HG03342 (cell line): Measurements from ENCODE around the gene BPI.
"Not testable (repeated sequence)": the region's sequence is repeated elsewhere in the genome, so short reads cannot be mapped to it uniquely, and the experiment has no call there.

Experiments used
- ATAC-seq: cut with Tn5 transposase; IDR thresholded peaks from one replicate; pipeline ENCODE4 v1.9.1; 2021; ENCODE audit warnings: mild to moderate bottlenecking, moderate library complexity; ENCODE audit not compliant: unreplicated experiment

The BPI gene

DNA sequence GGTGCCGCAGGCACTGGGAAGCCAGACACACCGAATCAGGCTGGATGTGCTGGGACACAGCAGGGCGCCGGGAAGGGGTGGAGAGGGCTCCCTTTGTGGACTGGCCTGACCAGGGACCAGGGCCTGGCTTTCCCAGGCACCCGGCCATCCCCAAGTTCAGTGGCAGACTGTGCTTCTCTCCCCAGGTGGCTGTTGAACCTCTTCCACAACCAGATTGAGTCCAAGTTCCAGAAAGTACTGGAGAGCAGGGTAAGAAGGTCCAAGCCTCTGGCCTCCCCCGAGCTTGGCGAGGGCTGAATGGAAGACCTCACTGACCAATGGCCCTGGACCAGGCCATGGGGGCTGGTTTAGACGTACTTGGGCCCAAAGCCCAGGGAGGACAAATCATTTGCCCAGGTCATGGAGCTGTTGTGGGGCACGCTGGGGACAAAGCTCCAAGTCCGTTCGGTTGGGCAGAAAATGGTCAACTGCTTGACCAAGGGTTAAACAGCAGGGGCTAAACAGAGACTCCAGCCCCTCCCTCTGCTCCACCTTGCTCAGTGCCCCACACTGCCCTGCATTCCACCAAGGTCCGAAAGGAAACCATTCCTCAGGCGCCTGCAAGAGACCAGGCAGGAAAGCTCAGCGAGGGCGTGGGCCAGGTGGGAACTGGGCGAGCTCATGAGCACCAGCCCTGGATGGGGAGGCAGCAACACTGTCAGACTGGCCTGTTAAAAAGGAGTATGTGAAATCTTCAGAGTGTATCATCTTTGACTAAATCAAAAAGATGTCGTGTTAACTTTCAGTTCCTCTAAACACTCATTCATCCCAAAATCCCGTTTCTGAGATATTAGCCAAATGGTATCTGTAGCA, 51.4 kb downstream of the BPI start:
- no peak for ATAC-seq

GRCh38 chr20:38357653-38358207, 53.8 kb downstream of the BPI start:
- no peak for ATAC-seq

- ATAC-seq, result no peak
Measured at GRCh38 chr20:38358556-38358955, 54.6 kb downstream of the BPI start.

GRCh38 chr20:38363004-38363747, 59.2 kb downstream of the BPI start:
- ATAC-seq, result no peak

GRCh38 chr20:38369389-38369788, 65.4 kb downstream of the BPI start:
- ATAC-seq, result no peak

DNA sequence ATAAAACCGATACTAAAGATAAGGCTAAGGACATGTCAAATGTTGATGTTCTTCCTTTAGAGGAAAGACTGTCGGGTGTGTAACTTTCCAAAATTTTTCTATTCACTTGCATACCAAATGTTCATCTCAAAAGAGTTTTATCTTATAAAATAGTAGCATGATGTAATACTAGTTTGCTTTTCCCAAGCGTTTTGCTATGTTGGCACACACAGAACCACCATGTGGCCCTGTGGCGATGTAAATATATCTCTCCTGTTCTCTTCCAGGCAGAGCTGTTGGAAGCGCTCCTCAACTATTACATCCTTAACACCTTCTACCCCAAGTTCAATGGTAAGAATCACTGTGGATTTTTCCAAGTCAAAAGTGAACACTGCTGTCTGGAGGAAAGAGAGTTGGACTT, 68.8 kb downstream of the BPI start:
- no peak for ATAC-seq

- no peak for ATAC-seq
Measured at GRCh38 chr20:38373231-38373867, 69.4 kb downstream of the BPI start.

DNA sequence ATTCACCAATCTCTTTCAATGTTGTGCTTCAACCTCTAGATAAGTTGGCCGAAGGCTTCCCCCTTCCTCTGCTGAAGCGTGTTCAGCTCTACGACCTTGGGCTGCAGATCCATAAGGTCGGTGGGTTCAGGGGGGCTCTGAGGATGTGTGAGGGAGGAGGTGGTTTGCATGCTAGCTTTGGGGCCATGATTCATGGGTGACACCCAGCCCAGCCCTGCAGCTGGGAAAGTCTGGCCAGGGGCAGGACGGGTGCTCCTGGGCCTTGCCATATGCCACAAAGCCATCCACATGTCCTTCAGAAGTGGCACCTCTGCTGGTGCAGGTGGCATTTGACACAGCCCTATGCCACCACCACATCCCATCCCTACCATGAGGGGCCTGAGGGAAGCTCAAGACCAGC, 69.9 kb downstream of the BPI start:
- no peak for ATAC-seq

DNA sequence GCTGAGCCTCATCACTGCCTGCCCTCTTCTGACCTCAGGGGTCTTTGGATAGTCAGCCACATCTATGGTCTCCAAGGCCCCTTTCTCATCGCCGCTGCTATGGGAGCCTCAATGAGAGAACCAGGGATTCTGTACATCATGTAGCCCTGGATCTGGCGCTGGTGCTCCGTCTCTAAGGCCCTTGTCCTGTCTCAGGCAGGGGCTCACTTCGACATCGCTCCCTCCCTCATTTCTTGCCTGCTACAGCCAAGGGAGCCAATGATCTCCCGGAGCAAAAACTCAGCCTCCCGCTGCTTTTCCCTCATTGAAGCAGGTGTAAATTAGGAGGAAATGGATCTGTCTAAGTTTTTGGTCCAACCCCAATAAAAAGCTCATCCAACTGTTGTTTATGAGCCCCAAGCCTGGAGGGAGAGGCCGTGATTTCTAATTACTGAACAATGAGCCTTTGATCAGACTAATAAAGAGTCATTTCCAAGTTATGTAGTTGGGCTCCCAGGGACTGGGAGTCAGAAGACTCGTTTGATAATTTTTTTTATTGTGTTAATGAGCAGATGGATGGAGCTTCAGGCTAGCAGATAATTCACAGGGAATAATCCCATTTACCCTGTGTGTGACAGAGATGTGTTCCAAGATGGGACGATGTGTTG, 73.2 kb downstream of the BPI start:
- no peak for ATAC-seq

- ATAC-seq, result not testable (repeated sequence)
Measured at GRCh38 chr20:38377838-38378237, 73.9 kb downstream of the BPI start.

DNA sequence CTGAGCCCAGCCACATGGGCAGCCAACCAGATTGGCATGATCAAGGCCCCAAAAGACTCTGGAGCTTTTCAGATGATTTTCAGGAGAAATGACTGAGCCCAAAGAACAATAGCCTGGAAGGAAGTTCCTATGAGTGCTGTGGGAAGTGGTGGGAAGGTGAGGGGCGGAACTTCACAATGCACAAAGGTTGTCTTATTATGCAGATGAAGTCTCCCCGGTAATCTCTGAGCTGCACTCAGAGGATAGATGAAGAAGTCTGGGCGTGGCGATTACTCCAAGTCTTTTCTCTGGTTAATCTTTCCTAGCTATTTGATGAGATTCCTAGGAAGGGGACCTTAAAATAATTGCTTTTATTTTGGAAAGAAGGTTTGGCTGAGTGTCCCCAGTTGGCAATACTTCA, 79.2 kb downstream of the BPI start:
- no peak for ATAC-seq

- ATAC-seq, result no peak
Measured at GRCh38 chr20:38386004-38386403, 82.0 kb downstream of the BPI start.

GRCh38 chr20:38386851-38387250, 82.9 kb downstream of the BPI start:
- no peak for ATAC-seq
